Tibial nerve (tissue), 4 donors: ENCODE measurements around the gene AOPEP. TPM values are rescaled to one million over a fixed set of nuclear protein-coding genes. Genes with fewer than 3 reads are reported as not detected.

Experiments used
- DNase-seq, 2 donors: peaks; one replicate each; pipeline ENCODE4 v3.0.0-alpha.2; 2019; ENCODE audit warnings: low spot score in 2 of 2
- H3K27ac ChIP-seq, 4 donors: fragments of 200-600 bp; sonication (generic) in 3 of 4; one replicate each; pipeline ENCODE4 v1.5.1; 2017 to 2019; ENCODE audit warnings: mild to moderate bottlenecking in 1 of 4
- H3K27me3 ChIP-seq, 2 donors: fragments of 200-600 bp; sonication (generic) in 1 of 2; one replicate each; pipeline versions ENCODE4 v1.5.1 to v1.6.0; 2017 to 2019
- H3K36me3 ChIP-seq, 3 donors: fragments of 200-600 bp; sonication (generic); one replicate each; pipeline ENCODE4 v1.5.1; 2018 to 2019
- H3K4me1 ChIP-seq, 4 donors: fragments of 200-600 bp; sonication (generic) in 3 of 4; one replicate each; pipeline ENCODE4 v1.5.1; 2017 to 2019
- H3K4me3 ChIP-seq, 4 donors: fragments of 200-600 bp; sonication (generic) in 3 of 4; one replicate each; pipeline ENCODE4 v1.5.1; 2017 to 2019; ENCODE audit warnings: mild to moderate bottlenecking in 1 of 4, moderate library complexity in 1 of 4
- H3K9me3 ChIP-seq, 4 donors: fragments of 200-600 bp; sonication (generic) in 3 of 4; one replicate each; pipeline ENCODE4 v1.5.1; 2017 to 2019
- EP300 ChIP-seq, 2 donors: sonication (generic); formaldehyde crosslinking; IDR thresholded peaks; one replicate each; pipeline ENCODE4 v1.6.1; 2017; ENCODE audit warnings: antibody characterized with exemption in 2 of 2, mild to moderate bottlenecking in 1 of 2
- POLR2A ChIP-seq, 2 donors: fragments of 450-650 bp; IDR thresholded peaks; one replicate each; pipeline ENCODE4 v1.6.1; 2017; ENCODE audit warnings: antibody characterized with exemption in 2 of 2, mild to moderate bottlenecking in 2 of 2, moderate library complexity in 2 of 2
- WGBS, 2 donors: methylation state at CpG; one replicate each; pipeline ENCODE4 v1.1.5; 2018; 5-methylcytosine and 5-hydroxymethylcytosine counted together
- total RNA-seq, 4 donors: library from RNA; depleted of rRNA; stranded (reverse); fragments of >200 nt; gene quantifications; one replicate each; pipeline ENCODE4 v1.1.0, GENCODE V29; 2016
- TF ChIP-seq, protein P1 (sequence below), 5 experiments: fragments of 200-600 bp in 3 of 5; fragments of 450-650 bp in 2 of 5; sonication (generic) in 3 of 5; IDR thresholded peaks; one replicate each; pipeline ENCODE4 v1.5.1; 2016 to 2019; ENCODE audit warnings: antibody characterized with exemption in 5 of 5, mild to moderate bottlenecking in 3 of 5, moderate library complexity in 2 of 5

The AOPEP gene
- total RNA-seq, 4 donors from 2014 or later, result 236 to 323 (median 265) TPM

DNA sequence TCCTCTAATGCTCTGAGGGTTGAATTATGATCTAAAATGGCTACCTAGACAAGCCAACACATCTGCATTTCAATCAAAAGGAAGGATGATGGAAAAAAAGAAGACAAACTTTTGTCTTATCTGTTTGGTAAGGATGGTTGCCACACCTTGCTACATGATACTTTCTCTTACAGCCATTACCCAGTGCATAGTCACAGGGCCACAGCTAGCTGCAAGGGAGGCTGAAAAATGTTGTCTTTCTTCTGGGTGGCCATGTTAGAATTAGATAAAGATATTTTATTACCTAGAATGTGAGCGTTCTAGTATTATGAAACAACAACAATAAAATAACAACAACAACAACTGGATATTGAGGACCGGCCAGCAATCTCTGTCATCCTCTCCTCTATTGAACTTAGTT is 4.7 kb upstream of the AOPEP start:
- TF ChIP-seq EP300 (IDR thresholded peaks at IDR 0.05), result no peak
- TF ChIP-seq, protein P1, sequence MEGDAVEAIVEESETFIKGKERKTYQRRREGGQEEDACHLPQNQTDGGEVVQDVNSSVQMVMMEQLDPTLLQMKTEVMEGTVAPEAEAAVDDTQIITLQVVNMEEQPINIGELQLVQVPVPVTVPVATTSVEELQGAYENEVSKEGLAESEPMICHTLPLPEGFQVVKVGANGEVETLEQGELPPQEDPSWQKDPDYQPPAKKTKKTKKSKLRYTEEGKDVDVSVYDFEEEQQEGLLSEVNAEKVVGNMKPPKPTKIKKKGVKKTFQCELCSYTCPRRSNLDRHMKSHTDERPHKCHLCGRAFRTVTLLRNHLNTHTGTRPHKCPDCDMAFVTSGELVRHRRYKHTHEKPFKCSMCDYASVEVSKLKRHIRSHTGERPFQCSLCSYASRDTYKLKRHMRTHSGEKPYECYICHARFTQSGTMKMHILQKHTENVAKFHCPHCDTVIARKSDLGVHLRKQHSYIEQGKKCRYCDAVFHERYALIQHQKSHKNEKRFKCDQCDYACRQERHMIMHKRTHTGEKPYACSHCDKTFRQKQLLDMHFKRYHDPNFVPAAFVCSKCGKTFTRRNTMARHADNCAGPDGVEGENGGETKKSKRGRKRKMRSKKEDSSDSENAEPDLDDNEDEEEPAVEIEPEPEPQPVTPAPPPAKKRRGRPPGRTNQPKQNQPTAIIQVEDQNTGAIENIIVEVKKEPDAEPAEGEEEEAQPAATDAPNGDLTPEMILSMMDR (IDR thresholded peaks at IDR 0.05), result no peak
- no peak for TF ChIP-seq POLR2A (IDR thresholded peaks at IDR 0.05)
- Histone ChIP-seq H3K27ac (peak overlapping the region in 2 of 4 donors; percentile 63 to 64), H3K9me3 (no peaks in the 10 kb centered on the region), H3K27me3 (no peaks in the 10 kb centered on the region), H3K36me3 (no peaks in the 10 kb centered on the region), H3K4me1 (peaks cover 0 to 10% (median 0%) of the 10 kb centered on the region in 4 donors), H3K4me3 (no peak overlapping the region)
- no peak for DNase-seq
- WGBS, 2 donors, result 95 to 96% methylated on average over 2 of the region's 2 CpGs

DNA sequence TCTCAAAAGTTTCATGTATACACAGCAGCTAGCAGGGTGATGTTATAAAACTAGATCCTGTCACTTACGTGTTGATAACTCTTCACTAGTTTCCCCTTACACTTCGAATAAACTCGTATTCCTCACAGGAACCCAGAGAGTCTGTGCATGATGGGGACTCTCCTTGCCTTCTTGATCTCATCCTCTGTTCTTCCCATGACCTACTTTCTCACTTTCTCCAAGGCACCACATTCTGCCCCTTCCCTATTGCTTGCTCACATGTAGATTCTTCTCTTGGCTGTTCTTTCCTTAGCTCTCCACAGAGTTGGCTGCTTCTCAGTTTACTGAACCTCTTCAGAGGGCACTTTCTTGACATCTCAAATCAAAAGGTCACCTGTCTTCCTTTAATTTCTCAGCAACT is 1.2 kb upstream of the AOPEP start:
- DNase-seq, result no peak
- Histone ChIP-seq H3K27me3 (no peaks in the 10 kb centered on the region), H3K4me3 (no peak overlapping the region), H3K9me3 (no peaks in the 10 kb centered on the region), H3K4me1 (peaks cover 0 to 30% (median 5%) of the 10 kb centered on the region in 4 donors), H3K36me3 (no peaks in the 10 kb centered on the region), H3K27ac (no peak overlapping the region)
- 93 to 97% methylated on average over 3 of the region's 3 CpGs for WGBS, 2 donors
- TF ChIP-seq EP300 (IDR thresholded peaks at IDR 0.05) (no peak), POLR2A (IDR thresholded peaks at IDR 0.05) (no peak)
- TF ChIP-seq, protein P1 (IDR thresholded peaks at IDR 0.05), result no peak

DNA sequence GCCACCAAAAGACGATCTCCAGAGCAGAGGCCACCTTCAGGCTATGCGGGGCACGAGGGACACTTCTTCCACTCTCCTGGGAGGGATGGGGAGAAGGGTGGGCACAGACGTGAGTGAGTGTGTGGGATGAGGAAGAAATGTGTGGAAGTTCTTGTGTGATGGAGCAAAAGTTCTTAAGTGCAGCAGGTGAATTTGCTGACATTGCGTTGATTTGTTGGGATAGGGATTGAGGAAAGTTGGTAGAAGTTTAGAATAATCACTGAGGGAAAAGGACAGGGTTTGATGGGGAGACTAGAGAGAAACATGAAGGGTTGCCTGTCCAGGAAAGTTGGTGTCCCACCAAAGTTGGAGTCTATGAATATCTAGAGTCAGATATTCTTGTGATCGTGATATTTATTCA is 2.2 kb downstream of the AOPEP start:
- H3K4me3 ChIP-seq, result no peak overlapping the region
- H3K9me3 ChIP-seq, result no peaks in the 10 kb centered on the region
- no peaks in the 10 kb centered on the region for H3K36me3 ChIP-seq
- no peak for DNase-seq
- TF ChIP-seq, protein P1 (IDR thresholded peaks at IDR 0.05), result no peak
- TF ChIP-seq POLR2A (IDR thresholded peaks at IDR 0.05) (no peak), EP300 (IDR thresholded peaks at IDR 0.05) (no peak)
- WGBS, 2 donors, result 60 to 61% methylated on average over 6 of the region's 6 CpGs
- H3K27ac ChIP-seq, result no peak overlapping the region
- H3K4me1 ChIP-seq, result peaks cover 0 to 30% (median 5%) of the 10 kb centered on the region in 4 donors
- no peaks in the 10 kb centered on the region for H3K27me3 ChIP-seq

DNA sequence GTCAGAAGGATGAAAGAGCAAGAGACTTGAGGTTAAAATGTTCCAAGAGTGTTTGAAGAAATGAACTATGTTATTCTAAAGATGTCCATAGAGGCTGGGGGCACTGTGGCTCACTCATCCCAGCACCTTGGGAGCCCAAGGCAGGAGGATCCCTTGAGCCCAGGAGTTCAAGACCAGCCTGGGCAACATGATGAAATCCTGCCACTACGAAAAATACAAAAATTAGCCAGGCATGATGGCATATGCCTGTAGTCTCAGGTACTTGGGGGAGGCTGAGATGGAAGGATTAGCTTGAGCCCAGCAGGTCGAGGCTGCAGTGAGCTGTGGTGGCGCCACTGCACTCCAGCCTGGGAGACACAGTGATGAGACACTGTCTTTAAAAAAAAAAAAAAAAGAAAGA is 2.7 kb downstream of the AOPEP start:
- H3K4me3 ChIP-seq, result no peak overlapping the region
- 93 to 98% methylated on average over 3 of the region's 3 CpGs for WGBS, 2 donors
- H3K9me3 ChIP-seq, result no peaks in the 10 kb centered on the region
- no peaks in the 10 kb centered on the region for H3K27me3 ChIP-seq
- no peaks in the 10 kb centered on the region for H3K36me3 ChIP-seq
- peaks cover 0 to 34% (median 5%) of the 10 kb centered on the region in 4 donors for H3K4me1 ChIP-seq
- TF ChIP-seq EP300 (IDR thresholded peaks at IDR 0.05) (no peak), POLR2A (IDR thresholded peaks at IDR 0.05) (no peak)
- TF ChIP-seq, protein P1 (IDR thresholded peaks at IDR 0.05), result no peak
- no peak overlapping the region for H3K27ac ChIP-seq
- DNase-seq, result no peak

DNA sequence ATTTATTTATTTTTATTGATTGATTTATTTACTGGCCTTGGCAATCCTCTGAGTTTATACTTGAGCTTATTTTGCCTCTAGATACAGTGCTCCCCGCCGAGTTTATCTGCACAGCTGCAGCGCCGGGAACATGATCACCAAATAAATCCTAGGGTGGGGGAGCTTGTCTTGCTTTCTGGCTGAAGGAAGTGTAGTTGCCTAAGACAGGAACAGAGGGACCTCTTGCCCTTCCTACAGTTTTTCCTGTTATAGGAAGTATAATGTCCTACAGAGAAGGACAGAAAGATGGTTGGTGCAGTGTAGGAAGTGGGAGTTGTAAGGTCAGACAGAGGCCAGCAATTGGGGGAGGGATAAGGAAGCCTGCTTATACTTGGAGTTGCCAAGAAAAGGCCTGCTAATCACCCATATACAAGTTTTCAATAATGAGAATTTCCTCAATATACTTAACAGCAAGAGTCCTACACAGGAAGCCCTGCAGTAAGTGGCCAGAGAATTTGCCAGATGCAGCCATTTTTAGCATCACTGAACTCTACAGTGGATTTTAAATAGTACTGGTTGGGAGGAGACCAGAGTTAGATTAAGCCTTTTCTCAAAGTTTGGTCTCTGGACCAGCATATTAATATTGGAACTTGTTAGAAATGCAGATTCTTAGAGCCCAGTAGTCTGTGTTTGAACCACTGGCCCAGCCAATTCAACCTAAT is 7.7 kb downstream of the AOPEP start:
- no peaks in the 10 kb centered on the region for H3K27me3 ChIP-seq
- H3K36me3 ChIP-seq, result no peaks in the 10 kb centered on the region
- no peaks in the 10 kb centered on the region for H3K9me3 ChIP-seq
- peaks cover 0 to 15% (median 0%) of the 10 kb centered on the region in 4 donors for H3K4me1 ChIP-seq
- DNase-seq, result no peak
- WGBS, 2 donors, result 49 to 59% methylated on average over 4 of the region's 4 CpGs
- no peak for TF ChIP-seq POLR2A (IDR thresholded peaks at IDR 0.05)
- TF ChIP-seq, protein P1 (IDR thresholded peaks at IDR 0.05), result no peak
- no peak for TF ChIP-seq EP300 (IDR thresholded peaks at IDR 0.05)
- no peak overlapping the region for H3K27ac ChIP-seq
- no peak overlapping the region for H3K4me3 ChIP-seq
